Natural killer cell treated with Interleukin-12 subunit alpha and Interleukin-12 subunit beta and Interleukin-15 and Interleukin-18, amount 100 ng/mL, for 72 hours (primary cell): ENCODE measurements around the gene MRPS5. TPM values are rescaled to one million over a fixed set of nuclear protein-coding genes. Genes with fewer than 3 reads are reported as not detected.

Experiments
- ATAC-seq, 2 donors: fragments of 150-1000 bp; cut with Tn5 transposase in 1 of 2; sonication (Bioruptor Pico), chemical (Tn5 transposase) in 1 of 2; 2 replicates each; pipeline ENCODE4 v1.10.0; 2021
- DNase-seq: peaks from one replicate; pipeline ENCODE4 v3.0.0; 2022; ENCODE audit warnings: low spot score
- H3K27ac Mint-ChIP-seq, 2 donors: 1 replicate in 1 of 2; 2 replicates in 1 of 2; pipeline ENCODE4 v1.8.0; 2022; ENCODE audit warnings: mixed read lengths in 2 of 2, mild to moderate bottlenecking in 1 of 2, moderate library complexity in 1 of 2
- H3K27me3 Mint-ChIP-seq, 2 donors: 1 replicate in 1 of 2; 2 replicates in 1 of 2; pipeline ENCODE4 v1.8.0; 2022; ENCODE audit warnings: mixed read lengths in 2 of 2
- H3K36me3 Mint-ChIP-seq: one replicate; pipeline ENCODE4 v1.8.0; 2022; ENCODE audit warnings: mixed read lengths
- H3K4me1 Mint-ChIP-seq, 2 donors: 1 replicate in 1 of 2; 2 replicates in 1 of 2; pipeline ENCODE4 v1.8.0; 2022; ENCODE audit warnings: low read depth in 2 of 2, mixed read lengths in 2 of 2, mild to moderate bottlenecking in 1 of 2
- H3K4me3 Mint-ChIP-seq: one replicate; pipeline ENCODE4 v1.8.0; 2022; ENCODE audit warnings: mixed read lengths
- H3K9me3 Mint-ChIP-seq: 2 replicates; pipeline ENCODE4 v1.8.0; 2022; ENCODE audit warnings: mixed read lengths
- total RNA-seq, 2 donors: library from RNA; stranded (reverse); gene quantifications; one replicate each; pipeline ENCODE4 v1.2.3, GENCODE V29; 2022

MRPS5 gene
- total RNA-seq, 2 donors from 2014 or later: 61.5 to 76.0 TPM

DNA sequence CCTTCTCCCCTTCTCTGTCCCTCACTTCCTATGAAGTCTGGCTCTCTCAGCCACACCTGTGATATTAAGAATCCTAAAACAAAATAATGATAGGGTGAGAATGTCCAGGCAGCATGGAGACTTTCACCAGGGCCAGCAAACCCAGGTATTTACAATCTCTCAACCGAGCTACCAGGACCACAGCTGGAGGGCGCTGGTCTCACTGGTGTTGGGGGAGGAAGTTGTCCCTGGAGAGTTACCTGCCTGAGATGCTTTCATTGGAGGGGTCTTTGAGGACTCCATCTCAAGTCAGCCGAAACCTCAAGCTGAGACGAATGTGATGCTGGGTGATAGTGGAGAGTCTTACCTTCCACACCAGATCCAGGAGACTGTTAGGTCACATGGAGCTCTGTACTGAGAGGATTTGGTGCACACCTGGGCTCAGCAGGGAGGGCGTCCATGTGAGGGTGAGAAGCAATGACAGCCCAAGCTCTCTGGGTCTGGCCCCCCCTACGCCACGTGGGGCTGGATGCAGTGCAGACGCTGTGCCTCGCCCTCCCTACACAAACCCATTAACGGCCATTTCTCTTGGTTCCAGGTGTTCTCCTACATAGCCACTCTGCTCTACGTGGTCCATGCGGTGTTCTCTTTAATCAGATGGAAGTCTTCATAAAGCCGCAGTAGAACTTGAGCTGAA, 68.7 kb downstream of the MRPS5 start:
- no peak for ATAC-seq
- no peaks in the 10 kb centered on the region for H3K36me3 Mint-ChIP-seq
- DNase-seq: peak; percentile 53
- H3K4me3 Mint-ChIP-seq: no peak overlapping the region
- H3K4me1 Mint-ChIP-seq: peaks cover 6 to 9% of the 10 kb centered on the region in 2 donors
- peak overlapping the region in 1 of 2 donors; percentile 38 for H3K27ac Mint-ChIP-seq
- H3K9me3 Mint-ChIP-seq: no peaks in the 10 kb centered on the region
- peaks cover 14% of the 10 kb centered on the region in 2 donors for H3K27me3 Mint-ChIP-seq

DNA sequence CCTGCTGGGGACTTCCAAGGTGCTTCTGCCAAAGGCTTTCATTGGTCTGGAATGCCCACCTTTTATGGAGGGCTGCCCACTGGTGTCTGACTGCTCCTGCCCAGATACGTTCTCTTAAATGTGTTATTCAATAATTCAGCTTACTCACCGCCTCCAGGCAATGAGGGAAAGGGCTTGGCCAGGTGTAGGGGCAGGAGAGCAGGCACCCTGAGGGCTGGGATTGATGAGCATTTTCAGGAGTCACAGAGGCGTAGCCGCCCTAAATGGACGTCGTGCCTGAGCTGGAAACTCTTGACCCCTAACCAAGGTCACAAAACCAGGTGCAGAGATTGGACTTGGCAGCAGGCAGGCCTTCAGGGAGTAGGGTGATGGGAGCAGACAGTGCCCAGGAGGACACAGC, 69.3 kb downstream of the MRPS5 start:
- ATAC-seq: no peak
- H3K36me3 Mint-ChIP-seq: no peaks in the 10 kb centered on the region

DNA sequence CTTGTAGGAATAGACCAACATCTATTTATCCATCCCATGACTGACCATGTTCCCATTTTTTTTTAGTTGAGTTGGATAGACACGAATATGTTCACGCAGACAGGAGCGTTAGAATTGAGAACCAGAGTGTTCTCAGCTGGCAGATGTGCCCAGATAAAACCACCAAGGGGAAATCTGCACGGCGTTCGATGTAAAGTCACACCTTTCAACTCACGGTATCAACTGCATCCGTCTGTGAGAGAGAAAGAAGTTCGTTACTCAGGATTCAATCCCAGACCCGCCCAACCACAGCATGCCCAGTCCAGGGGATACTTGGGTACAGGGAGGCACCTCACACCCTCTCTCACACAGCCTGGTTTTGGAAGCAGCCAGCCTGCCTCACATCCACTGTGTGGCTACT, 70.0 kb downstream of the MRPS5 start:
- Mint-ChIP-seq H3K27ac (no peak overlapping the region), H3K9me3 (no peaks in the 10 kb centered on the region), H3K4me1 (peaks cover 6 to 9% of the 10 kb centered on the region in 2 donors), H3K36me3 (no peaks in the 10 kb centered on the region), H3K4me3 (no peak overlapping the region), H3K27me3 (peaks cover 14% of the 10 kb centered on the region in 2 donors)
- ATAC-seq (no peak), DNase-seq (peak; percentile 12)

More for the DNA sequence above, 69.3 kb downstream of the MRPS5 start:
- peaks cover 6 to 9% of the 10 kb centered on the region in 2 donors for H3K4me1 Mint-ChIP-seq
- peaks cover 14% of the 10 kb centered on the region in 2 donors for H3K27me3 Mint-ChIP-seq
- no peaks in the 10 kb centered on the region for H3K9me3 Mint-ChIP-seq
- DNase-seq: peak; percentile 58
- no peak overlapping the region for H3K4me3 Mint-ChIP-seq
- no peak overlapping the region for H3K27ac Mint-ChIP-seq

DNA sequence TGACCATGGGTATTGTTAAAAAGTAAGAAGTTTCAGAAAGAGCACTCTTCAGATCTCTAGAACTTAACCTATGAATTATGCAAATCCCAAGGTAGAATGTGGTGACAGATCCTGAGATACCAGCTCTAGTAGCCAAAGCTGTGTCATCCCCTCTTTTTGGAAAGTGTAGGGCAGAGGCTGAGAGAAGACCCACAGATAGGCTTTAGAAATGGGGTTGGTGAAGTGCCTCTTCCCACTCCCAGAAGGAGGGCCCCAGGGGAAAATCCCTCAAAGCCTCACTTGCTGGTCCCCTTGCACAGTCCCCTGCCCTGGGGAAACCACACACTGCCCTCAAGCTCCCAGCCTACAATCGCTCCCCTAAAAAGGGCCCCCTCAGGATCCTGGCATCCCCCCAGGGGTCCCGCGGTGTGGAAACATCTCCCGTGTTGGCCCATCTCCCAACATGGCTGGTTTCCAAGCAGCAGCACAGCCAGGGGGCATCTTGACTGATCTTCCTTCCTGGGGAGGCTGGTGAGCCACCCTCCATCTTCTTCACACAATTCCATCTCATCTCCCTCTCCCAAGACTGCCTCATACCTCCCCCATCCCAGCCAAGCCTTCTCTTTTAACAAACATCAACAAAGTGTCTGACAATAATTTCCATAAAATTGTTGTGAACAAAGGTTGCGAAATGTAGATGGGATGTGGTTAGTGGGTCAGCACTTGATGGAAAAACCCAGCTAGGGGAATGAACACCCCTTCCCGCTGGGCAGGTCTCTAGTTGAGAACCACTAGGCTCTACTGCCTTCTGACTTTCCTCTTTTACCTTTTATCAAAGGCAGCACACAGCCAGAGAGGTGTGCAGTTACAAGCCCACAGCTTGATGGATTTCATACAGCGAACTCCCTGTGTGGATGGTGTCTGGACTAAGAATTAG, 71.0 kb downstream of the MRPS5 start:
- Mint-ChIP-seq H3K9me3 (no peaks in the 10 kb centered on the region), H3K36me3 (no peaks in the 10 kb centered on the region), H3K27ac (peak overlapping the region; percentile 49 to 52), H3K27me3 (peaks cover 14% of the 10 kb centered on the region in 2 donors), H3K4me3 (peak overlapping the region; percentile 28), H3K4me1 (peaks cover 6 to 9% of the 10 kb centered on the region in 2 donors)
- peak; percentile 54 for DNase-seq
- ATAC-seq: no peak

DNA sequence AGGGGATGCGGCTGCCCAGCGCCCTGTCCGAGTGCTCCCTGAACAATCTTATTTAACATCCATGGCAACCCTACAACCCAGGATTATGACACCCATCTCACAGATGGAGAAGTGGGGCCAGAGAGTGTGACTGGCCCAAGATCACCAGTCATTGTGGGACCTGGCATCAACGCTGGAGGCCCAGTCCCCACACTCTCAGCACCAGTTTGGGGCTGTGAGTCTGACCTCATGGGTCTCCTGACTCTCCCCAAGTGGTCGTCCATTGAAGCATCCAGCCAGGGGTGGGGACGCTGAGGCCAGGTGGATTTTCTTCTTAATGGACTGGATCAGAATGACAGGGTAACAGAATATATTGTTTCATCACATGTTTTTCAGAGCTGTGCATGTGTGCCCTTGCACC, 71.6 kb downstream of the MRPS5 start:
- no peak overlapping the region for H3K4me3 Mint-ChIP-seq
- no peaks in the 10 kb centered on the region for H3K9me3 Mint-ChIP-seq
- DNase-seq (no peak), ATAC-seq (no peak)
- H3K27ac Mint-ChIP-seq: no peak overlapping the region
- peaks cover 13 to 14% of the 10 kb centered on the region in 2 donors for H3K27me3 Mint-ChIP-seq
- peaks cover 6 to 9% of the 10 kb centered on the region in 2 donors for H3K4me1 Mint-ChIP-seq
- H3K36me3 Mint-ChIP-seq: no peaks in the 10 kb centered on the region

DNA sequence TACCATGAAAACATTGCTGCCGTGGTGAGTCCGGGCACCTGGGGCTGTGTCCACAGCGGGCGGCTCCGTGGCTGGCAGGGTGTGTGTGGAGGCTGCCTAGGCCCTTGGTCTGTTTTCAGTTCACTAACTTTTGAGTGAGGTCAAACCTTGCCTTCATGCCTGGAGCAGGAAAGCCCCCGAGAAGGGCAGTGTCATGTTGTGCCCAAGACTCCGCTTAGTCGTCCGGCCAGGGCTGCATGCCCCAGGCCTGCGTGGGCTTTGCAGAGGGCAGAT, 72.0 kb downstream of the MRPS5 start:
- DNase-seq: peak; percentile 37
- H3K27me3 Mint-ChIP-seq: peaks cover 11 to 14% of the 10 kb centered on the region in 2 donors
- no peak overlapping the region for H3K4me3 Mint-ChIP-seq
- no peak for ATAC-seq
- H3K9me3 Mint-ChIP-seq: no peaks in the 10 kb centered on the region
- H3K27ac Mint-ChIP-seq: no peak overlapping the region
- H3K4me1 Mint-ChIP-seq: peaks cover 6 to 9% of the 10 kb centered on the region in 2 donors
- H3K36me3 Mint-ChIP-seq: no peaks in the 10 kb centered on the region

DNA sequence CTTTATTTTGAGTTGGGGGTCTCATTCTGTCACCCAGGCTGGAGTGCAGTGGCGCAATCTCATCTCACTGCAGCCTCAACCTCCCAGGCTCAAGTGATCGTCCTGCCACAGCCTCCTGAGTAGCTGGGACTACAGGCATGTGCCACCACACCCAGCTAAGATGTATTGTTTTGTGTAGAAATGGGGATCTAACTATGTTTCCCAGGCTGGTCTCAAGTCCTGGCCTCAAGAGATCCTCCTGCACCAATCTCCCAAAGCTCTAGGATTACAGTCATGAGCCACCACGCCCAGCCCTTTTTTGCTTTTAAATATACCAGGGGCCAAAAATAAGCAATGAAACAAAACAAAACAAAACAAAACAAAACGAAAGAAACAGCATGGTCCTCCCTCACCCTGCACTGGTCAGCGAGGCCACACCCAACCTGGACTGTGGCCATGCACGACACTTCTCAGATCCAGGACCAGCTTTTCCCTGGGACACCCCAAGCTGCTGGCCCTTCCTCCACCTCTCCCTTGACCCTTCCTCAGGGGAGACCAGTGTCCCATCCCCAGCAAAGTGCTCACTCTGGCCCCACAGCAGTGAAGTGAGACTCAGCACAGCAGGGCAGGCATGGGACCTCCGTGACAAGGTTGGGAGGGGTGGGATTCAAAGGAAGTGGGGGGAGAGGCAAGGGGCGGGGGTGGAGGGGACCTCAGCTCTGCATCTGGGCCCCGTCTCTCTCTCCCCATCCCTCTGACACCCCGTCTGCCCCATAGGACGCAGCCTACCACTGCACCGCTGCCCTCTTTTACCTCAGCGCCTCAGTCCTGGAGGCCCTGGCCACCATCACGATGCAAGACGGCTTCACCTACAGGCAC, 72.6 kb downstream of the MRPS5 start:
- DNase-seq (peak; percentile 49), ATAC-seq (no peak)
- no peaks in the 10 kb centered on the region for H3K36me3 Mint-ChIP-seq
- H3K9me3 Mint-ChIP-seq: no peaks in the 10 kb centered on the region
- peaks cover 13 to 16% of the 10 kb centered on the region in 2 donors for H3K27me3 Mint-ChIP-seq
- H3K4me1 Mint-ChIP-seq: peaks cover 6 to 9% of the 10 kb centered on the region in 2 donors
- H3K4me3 Mint-ChIP-seq: no peak overlapping the region
- H3K27ac Mint-ChIP-seq: no peak overlapping the region

DNA sequence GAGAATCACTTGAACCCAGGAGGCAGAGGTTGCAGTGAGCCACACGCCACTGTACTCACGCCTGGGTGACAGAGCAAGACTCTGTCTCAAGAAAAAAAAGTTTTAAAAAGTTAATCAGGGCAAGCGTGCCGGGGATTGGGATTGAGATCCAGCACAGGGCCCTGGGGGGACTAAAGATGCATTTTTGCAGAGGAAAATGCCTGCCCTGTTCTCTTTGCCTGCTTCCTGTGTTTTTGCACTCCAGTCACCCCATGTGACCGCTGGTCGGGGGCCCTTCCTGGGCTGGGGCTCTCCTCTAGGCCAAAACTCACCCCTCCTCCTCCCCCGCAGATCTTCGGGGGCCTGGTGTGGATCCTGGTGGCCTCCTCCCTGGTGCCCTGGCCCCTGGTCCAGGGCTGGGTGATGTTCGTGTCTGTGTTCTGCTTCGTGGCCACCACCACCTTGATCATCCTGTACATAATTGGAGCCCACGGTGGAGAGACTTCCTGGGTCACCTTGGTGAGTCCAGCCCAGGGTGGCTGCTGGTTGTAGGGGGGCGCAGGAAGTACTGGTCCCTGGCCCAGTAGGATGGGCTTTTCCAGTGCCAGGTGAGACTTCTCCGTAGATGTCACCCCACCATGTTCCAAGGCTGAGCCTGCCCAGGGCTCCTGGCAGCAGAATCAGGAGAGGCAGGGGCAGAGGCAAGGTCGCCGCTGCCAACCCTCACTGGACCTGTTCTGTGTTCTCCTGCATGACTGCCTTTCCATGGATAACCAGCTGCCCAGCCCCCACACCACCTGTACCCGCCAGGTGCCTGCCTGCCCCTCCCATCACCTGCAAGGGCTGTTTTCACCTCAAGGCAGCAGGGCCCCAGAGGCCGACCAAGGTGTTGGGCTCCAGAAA, 73.7 kb downstream of the MRPS5 start:
- Mint-ChIP-seq H3K36me3 (no peaks in the 10 kb centered on the region), H3K27me3 (peaks cover 15% of the 10 kb centered on the region in 2 donors)

DNA sequence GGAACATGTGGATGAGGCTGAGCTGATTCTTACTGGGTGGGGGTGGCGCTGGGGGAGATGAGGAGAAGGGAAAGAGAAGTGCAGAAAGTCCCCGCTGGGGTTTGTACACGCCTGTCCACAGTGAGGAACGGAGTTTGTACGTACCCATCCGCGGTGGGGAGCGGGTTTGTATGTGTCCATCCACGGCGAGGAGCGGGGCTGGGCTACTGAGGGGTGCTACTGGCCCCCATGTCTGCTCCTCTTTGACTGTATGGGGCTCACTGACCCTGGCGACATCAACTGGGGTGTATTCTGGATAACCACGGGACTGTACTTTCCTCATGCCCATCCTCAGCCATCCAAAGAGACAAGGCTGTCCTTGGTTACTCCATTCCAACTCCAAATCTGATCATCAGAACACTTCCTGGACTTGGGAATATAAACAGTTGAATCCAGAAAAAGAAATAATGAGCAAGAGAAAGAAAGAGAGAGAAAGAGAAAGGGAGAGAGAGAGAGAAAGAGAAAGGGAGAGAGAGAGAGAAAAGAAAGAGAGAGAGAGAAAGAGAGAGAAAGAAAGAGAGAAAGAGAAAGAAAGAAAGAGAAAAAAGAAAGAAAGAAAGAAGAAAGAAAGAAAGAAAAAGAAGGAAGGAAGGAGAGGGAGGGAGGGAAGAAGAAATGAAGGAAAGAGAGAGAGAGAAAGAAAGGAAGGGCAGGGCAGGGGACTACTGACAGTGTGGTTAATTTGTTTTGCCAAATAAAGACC, 75.1 kb downstream of the MRPS5 start:
- H3K36me3 Mint-ChIP-seq: no peaks in the 10 kb centered on the region

More for the DNA sequence above, 73.7 kb downstream of the MRPS5 start:
- DNase-seq (peak; percentile 23), ATAC-seq (no peak)
- Mint-ChIP-seq H3K4me3 (no peak overlapping the region), H3K27ac (no peak overlapping the region), H3K9me3 (no peaks in the 10 kb centered on the region), H3K4me1 (peaks cover 6 to 9% of the 10 kb centered on the region in 2 donors)

DNA sequence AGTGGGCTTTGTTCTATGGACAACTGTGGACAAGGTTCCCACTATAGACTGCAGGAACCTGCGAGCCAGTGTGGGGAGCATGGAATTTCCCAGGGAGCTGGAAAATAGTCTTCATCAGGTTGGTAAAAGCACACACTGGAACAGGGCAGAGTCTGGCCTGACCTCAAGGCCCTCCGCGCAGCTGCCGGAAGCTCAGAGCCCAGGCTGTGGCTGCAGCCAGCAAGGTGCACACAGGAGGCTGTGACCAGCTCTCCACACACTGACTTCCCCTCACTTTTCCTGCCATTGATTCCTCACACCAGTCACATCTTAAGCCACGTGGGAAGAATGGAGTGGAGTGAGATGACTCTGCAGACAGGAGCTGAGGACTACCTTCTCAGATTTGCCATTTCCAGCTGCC, 77.0 kb downstream of the MRPS5 start:
- Mint-ChIP-seq H3K4me3 (no peak overlapping the region), H3K36me3 (no peaks in the 10 kb centered on the region), H3K4me1 (peaks cover 0 to 3% of the 10 kb centered on the region in 2 donors), H3K27me3 (peaks cover 7 to 8% of the 10 kb centered on the region in 2 donors), H3K9me3 (no peaks in the 10 kb centered on the region), H3K27ac (no peak overlapping the region)
- DNase-seq: no peak
- ATAC-seq: no peak

More for the DNA sequence above, 75.1 kb downstream of the MRPS5 start:
- ATAC-seq (no peak), DNase-seq (peak; percentile 28)
- Mint-ChIP-seq H3K27me3 (peaks cover 14 to 15% of the 10 kb centered on the region in 2 donors), H3K4me3 (no peak overlapping the region), H3K9me3 (no peaks in the 10 kb centered on the region), H3K27ac (no peak overlapping the region), H3K4me1 (peaks cover 6 to 8% of the 10 kb centered on the region in 2 donors)

DNA sequence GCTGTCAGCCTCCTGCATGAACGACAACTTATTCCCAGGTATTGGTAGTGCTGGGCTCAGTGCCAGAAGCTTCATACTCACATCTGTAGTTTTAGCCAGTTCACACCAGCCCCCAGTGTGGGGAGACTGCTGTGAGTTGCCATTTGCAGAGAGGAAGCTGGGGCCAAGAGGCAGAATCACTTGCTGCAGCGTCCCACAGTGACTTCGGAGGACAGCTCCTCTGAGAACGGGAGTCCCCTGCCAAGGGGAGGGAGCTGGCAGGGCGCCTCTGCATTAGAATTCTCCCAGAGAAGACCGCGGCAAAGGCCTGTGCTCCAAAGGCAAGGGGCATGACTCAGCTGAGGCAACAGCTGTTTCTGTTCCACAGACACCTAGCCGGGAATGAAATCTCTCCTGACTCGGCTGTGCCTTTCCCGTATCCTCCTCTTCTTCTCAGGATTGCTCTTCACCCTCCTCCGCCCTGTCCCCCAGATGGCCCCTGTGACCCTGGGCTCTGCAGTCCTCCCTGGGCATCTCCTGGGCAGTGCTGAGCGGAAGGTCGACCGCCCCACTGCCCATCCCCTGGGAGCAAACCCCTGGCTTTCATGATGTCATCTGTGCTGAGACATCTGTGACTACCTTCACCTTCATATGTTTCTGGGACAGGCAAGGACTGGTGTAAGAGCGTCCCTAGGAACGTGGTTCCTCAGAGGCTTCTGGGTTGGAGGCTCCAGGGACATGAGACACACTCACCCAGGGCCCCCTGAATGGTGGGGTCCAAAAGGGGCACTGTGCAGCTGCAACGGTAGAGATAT, 78.1 kb downstream of the MRPS5 start:
- no peak for DNase-seq
- Mint-ChIP-seq H3K36me3 (no peaks in the 10 kb centered on the region), H3K9me3 (peaks cover 9% of the 10 kb centered on the region), H3K4me1 (peaks cover 3 to 4% of the 10 kb centered on the region in 2 donors), H3K4me3 (no peak overlapping the region), H3K27me3 (peaks cover 7 to 8% of the 10 kb centered on the region in 2 donors), H3K27ac (no peak overlapping the region)
- peak; percentile 18 to 46 for ATAC-seq
